HG03045 (cell line): ENCODE results near the gene PKD1L1.
A peak's percentile ranks its signal among the peaks of the same experiment; 100 is the strongest.
"Not testable (repeated sequence)": the region's sequence is repeated elsewhere in the genome, so short reads cannot be mapped to it uniquely, and the experiment has no call there.

Source experiments
- ATAC-seq: cut with Tn5 transposase; IDR thresholded peaks from one replicate; pipeline ENCODE4 v1.9.1; 2021; ENCODE audit warnings: mild to moderate bottlenecking, moderate library complexity; ENCODE audit not compliant: unreplicated experiment

Gene PKD1L1, protein sequence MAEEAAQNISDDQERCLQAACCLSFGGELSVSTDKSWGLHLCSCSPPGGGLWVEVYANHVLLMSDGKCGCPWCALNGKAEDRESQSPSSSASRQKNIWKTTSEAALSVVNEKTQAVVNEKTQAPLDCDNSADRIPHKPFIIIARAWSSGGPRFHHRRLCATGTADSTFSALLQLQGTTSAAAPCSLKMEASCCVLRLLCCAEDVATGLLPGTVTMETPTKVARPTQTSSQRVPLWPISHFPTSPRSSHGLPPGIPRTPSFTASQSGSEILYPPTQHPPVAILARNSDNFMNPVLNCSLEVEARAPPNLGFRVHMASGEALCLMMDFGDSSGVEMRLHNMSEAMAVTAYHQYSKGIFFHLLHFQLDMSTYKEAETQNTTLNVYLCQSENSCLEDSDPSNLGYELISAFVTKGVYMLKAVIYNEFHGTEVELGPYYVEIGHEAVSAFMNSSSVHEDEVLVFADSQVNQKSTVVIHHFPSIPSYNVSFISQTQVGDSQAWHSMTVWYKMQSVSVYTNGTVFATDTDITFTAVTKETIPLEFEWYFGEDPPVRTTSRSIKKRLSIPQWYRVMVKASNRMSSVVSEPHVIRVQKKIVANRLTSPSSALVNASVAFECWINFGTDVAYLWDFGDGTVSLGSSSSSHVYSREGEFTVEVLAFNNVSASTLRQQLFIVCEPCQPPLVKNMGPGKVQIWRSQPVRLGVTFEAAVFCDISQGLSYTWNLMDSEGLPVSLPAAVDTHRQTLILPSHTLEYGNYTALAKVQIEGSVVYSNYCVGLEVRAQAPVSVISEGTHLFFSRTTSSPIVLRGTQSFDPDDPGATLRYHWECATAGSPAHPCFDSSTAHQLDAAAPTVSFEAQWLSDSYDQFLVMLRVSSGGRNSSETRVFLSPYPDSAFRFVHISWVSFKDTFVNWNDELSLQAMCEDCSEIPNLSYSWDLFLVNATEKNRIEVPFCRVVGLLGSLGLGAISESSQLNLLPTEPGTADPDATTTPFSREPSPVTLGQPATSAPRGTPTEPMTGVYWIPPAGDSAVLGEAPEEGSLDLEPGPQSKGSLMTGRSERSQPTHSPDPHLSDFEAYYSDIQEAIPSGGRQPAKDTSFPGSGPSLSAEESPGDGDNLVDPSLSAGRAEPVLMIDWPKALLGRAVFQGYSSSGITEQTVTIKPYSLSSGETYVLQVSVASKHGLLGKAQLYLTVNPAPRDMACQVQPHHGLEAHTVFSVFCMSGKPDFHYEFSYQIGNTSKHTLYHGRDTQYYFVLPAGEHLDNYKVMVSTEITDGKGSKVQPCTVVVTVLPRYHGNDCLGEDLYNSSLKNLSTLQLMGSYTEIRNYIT (N-terminal part only)

DNA sequence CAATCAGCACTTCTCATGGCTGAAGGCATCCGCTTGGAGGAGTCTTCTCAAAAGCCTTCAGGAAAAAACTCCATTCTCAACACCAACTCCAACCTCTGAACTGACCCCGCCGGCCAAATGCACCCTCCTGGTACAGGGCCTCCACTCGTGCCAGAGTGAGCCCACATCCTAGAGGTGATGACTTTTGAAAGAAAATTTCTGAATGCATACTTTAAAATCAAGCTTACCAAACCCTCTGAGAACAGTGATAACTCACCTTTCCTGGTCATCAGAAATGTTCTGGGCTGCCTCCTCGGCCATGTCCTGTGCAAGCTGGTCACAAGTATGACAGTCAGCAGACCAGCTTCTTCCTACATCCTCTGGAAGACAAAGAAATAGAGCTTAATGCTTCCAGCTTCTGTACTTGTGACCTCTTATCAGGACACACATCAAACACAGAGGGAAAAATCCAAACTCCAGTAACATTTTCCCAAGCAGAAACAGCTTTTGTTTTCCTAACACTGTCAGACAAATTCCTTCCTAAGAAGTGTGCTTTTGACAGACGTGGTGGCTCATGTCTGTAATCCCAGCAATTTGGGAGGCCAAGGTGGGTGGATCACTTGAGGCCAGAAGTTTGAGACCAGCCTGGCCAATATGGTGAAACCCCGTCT, at the start of gene PKD1L1:
PKD1L1 (minus strand) TSS at position 326 of the 650 bp plus-strand sequence; CDS start at position 300, 26 bp downstream.
- ATAC-seq, result no peak

DNA sequence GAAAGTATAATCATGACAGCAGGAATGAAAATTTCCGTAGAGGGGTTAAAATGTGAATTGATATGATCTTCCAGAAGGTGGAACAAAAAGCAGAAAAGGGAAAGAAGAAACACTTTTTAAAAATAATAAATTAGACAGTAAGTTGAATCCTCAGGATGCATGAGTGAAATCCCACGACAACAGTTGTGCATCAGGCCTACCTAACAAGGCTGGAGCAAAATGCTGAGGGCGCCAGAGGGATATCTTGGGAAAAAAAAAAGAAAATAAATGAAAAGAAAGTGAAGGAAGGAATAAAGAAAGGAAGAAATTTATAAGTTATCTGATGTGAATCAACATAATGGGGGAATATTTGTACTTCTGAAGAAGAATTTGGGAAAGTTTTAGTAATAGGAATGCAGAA, 44.2 kb upstream of the PKD1L1 start:
- no peak for ATAC-seq

DNA sequence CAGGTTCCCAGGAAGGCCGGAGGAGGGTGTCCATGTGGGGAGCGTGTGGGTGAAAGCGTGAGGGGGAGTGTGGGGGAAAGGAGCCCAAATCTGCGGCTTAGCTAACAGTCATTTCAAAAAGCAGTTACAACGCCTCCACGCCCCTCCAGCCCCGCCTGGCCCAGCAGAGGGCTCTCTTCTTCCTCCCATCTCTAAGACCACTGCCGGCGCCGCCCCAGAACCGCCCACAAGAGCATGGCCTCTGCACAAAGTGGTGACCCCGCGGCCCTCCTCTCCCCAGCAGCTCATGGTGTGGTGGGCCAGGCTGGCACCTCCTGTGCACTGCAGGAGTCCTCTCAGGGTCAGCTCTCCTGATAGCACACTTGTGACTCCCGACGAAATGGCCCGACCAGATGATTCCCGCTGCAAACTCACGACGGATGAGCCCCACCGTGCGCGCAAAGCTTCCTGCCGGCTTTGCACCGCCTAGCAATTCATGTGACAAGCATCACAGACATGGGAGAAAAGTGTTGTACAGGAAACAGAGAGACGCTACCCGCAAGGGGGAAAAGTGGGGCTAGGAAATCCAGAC, 43.6 kb upstream of the PKD1L1 start:
- ATAC-seq, result peak; percentile 100

DNA sequence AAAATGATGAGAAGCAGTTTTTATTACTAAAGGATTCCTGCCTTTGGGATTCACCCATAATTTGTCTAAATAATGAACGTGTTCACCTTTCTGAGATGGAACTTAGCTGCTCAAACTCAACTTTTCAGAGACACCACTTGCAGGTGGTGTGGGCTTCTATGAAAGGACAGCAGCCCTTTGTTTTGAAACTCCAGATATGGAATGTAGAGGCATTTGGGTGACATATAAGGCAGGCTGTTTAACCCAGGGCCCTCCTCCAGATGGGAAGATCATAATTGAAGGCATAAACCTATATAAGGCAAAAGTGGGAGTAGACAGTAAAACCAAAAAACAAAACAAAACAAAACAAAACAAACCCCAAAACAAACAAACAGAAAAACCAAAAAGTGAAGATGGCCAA, 43.0 kb upstream of the PKD1L1 start:
- no peak for ATAC-seq

DNA sequence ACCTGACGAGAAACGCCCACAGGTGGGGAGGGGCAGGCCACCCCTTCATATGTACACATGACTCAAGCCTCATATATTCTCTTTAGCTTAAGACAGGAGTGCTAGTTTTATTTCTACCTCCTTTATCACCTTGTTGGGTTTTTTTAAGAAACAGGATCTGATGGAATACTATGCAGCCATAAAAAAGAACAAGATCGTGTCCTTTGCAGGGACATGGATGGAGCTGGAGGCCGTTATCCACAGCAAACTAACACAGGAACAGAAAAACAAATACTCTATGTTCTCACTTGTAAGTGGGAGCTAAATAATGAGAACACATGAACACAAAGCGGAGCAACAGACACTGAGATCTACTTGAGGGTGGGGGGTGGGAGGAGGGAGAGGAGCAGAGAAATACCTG, 42.3 kb upstream of the PKD1L1 start:
- ATAC-seq, result no peak

DNA sequence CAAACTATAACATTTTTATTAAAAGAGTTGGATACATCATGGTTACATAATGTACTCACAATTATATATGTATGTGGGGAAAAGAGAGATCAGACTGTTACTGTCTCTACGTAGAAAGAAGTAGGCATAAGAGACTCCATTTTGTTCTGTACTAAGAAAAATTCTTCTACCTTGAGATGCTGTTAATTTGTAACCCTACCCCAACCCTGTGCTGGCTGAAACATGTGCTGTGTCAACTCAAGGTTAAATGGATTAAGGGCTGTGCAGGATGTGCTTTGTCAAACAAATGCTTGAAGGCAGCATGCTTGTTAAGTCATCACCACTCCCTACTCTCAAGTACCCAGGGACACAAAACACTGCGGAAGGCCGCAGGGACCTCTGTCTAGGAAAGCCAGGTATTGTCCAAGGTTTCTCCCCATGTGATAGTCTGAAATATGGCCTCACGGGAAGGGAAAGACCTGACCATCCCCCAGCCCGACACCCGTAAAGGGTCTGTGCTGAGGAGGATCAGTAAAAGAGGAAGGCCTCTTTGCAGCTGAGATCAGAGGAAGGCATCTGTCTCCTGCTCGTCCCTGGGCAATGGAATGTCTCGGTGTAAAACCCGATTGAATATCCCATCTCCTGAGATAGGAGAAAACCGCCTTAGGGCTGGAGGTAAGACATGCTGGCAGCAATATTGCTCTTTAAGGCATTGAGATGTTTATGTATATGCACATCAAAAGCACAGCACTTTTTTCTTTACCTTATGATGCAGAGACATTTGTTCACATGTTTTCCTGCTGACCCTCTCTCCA, 41.5 kb upstream of the PKD1L1 start:
- not testable (repeated sequence) for ATAC-seq

DNA sequence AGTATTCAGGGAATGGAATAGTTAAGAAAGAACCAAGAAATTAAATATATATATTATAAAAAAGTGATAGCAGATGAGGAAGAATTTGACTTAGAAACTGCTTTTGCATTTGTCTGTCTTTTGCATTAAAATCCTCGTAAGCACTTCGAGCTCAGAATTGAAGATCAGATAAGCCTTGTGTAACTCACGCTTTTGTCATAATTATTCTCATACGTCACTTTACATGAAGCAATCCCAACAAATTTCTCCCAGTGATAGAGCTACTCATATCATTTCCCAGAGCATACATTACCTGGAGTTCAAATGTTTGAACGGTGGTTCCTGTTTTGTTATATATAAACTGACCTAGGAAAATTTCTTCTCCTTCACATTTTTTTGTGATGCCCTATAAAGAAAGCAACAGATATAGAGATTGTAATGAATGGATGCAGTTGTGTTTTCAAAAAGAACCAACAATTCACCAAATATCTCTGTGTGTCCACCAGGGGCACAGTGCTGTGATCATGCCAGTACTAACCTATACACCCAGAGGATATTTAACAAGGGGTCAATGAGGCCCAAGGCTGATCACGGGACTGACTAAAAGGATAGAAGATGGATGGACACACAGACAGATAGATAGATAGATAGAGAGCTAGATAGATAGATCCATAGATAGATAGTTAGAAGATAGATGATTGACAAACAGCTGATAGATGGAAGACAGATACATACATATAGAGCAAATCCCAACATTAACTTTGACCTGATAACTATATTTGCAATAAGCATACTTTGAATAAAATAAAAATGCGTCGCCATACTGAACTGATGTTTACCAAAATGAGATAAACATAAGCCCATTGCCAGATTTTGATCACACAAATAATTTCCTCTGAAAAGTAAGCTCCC, 40.5 kb upstream of the PKD1L1 start:
- no peak for ATAC-seq

DNA sequence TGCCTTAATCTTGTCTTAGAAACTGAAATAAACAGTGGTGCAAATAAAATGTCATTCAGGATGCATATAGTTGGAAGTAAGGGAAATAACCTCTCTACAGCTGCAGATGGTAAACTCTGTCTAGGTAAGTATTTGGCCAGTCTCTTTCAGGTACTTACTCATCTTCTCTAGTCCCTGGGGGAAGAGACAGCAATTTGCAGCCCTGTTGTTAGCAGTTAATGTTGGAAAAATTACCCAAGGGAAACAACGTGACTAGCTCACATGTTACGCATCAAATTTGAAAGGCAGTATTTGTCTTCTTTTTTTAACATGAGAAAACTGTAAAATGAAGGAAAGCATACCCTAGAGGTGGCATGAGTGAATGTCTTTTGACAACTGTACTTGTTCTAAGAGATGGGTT, 34.3 kb upstream of the PKD1L1 start:
- ATAC-seq, result no peak

DNA sequence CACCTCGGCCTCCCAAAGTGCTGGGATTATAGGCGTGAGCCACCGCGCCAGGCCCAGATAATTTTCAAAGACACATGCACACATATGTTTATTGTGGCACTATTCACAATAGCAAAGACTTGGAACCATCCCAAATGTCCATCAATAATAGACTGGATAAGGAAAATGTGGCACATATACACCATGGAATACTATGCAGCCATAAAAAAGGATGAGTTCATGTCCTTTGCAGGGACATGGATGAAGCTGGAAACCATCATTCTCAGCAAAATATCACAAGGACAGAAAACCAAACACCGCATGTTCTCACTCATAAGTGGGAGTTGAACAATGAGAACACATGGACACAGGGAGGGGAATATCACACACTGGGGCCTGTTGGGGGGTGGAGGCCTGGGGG, 32.4 kb upstream of the PKD1L1 start:
- not testable (repeated sequence) for ATAC-seq

DNA sequence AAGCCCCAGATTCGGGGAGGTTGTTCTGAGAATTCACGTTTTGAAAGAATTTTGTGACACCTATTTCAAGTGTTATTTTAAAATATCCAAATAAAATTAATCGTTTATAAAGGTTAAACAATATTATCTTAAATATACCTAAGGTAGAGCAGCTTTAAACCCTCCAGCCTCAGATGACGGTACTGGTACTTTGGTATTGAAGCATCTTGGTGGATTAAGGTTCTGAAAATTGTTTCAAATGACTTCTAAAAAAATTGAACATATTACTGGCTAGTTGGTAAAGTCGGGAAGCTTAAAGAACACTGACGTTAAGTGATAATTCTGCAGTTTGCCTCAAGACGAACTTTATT, 31.5 kb upstream of the PKD1L1 start:
- no peak for ATAC-seq

DNA sequence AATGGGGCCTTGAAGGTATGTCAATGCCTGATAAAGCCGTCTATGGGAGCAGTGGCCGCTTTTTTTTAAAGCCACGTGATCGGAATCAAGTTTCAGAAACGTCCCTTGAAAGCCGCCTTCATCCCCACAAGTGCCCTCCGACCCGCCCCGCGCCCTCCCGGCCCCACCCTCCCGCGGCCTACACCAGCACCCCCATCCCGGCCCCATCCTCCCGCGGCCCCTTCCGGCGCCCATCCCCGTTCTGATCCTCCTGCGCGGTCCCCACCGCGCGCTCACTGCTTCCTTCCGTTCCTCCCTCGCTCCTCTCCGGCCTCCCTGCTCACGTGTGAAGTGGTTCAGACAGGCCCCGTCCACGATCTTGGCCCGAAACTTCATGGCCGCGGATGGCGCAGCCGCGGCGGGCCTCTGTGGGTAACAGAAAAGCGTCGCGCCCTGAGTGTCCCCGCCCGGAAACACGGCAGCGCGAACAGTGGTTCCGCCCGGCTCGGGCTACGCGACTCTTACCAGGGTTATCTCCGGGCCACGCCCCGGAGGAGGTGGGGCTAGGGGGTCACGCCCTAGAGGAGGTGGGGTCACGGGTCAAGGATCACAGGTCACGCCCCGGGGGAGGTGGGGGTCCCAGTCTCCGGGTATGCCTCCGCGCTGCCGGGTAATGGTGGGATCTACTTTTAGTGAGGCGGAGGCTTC, 31.0 kb upstream of the PKD1L1 start, which contains the start of gene HUS1:
HUS1 (minus strand) TSS at position 471 of the 687 bp plus-strand sequence; CDS start at position 375, 96 bp downstream.
- ATAC-seq, result peak; percentile 100

DNA sequence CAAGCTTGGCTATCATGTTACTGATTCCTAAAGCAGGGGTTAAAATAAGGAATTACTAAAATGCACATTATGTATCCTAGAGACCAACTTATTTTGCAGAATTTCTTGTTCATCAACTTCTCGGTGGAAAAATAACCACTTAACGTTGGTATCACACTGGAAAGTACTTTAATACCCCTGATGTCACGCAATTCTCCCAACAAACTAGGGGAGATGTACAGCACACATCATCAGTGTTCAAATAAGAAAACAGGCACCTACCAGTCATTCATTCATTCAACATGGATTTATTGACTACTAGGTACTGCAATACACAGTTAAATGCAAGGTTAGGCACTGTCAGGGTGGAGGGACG, 30.5 kb upstream of the PKD1L1 start:
- no peak for ATAC-seq

DNA sequence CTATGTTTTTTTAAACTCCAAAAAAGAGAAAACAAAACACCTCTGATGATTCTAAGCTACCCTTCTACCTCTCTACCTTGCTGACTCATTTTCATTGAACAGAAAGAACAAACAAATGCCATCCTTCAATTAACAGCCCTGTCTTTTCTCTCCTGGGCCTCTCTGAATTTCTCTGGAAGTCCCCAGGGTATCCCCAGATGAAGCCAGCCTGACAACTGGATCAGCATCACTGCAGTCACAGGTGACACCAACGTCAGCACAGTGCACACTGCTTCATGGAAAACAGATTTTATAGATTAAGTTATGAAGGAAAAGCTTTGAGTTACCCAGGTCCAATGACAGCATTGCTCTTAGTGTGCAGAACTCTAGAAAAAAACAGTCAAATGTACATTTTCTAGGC, 25.5 kb upstream of the PKD1L1 start:
- ATAC-seq, result no peak

DNA sequence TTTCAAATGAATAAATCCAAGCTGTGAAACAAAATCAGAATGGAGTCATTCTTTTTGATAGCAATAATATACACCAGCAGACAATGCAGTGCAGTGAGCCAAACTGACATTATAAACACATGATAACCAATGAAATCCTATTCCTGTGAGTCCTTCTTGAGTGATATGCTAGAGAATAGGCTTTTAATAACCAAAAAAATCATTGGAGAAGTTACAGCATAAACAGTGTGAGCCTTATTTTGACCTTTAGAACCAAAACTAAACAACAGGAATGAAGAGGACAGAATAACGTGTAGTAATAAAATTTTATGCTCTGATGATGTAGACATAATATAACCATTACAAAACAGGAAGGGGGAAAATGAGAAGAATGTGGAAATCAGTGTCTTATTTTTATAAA, 22.5 kb upstream of the PKD1L1 start:
- ATAC-seq, result no peak

DNA sequence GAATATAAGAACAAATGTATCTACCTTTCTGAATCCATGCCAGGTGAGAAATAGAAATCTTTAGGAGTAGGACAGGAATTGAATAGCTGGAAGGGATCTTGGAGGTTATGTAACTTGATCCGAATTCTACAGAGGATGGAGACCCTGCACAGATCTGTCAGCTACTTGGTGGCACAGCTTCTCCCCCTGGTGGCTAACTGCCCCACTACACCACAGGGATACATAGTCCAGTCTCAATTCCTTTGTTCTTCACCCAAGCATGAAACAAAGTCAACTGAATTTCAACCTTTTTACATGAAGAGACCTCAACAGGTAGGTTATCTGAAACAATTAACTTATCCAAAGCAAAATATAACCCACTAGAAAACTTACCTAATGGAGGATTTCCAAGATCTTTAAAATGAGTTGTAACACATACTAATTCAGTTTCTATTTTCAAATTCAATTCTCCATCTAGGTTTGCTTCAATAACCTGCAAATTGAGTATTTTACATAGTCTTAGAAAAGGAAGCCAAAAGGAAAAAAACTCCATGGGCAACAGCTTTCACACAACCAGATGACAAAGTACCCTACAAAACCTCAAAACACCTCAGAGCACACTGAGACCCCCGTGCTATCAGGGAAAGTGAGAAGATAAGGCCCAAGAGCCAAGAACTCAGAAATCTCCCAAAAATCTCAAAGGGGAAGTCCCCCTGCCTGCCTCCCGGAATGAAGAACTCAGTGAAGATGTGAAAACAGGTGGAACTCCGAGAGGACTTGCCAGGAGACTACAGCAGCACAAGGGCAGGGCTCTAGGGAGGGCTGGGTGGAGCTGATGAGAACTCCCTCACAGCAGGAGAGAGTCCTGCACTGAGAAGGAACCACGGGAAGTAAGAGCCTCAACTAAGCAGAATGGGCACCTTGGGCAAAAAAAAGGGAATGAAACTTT, 20.8 kb upstream of the PKD1L1 start:
- ATAC-seq, result peak; percentile 66

DNA sequence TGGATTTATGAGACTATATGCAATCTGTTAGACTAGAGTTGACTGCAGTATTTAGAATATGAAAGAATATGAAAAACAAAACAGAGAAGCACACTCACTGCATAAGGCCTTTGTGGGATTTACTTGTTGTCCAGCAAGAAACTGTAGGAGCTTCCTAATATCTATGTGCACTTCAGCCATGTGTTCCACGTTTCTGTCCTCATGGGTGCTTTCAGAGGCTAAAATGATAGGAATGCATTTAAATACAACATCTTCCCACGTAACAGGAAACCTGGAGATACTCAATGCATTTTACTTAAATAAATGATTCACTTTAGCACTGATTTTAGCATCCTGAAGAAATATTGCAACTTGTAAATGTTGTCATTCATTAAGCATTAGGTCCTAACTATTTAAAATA, 19.4 kb upstream of the PKD1L1 start:
- no peak for ATAC-seq

DNA sequence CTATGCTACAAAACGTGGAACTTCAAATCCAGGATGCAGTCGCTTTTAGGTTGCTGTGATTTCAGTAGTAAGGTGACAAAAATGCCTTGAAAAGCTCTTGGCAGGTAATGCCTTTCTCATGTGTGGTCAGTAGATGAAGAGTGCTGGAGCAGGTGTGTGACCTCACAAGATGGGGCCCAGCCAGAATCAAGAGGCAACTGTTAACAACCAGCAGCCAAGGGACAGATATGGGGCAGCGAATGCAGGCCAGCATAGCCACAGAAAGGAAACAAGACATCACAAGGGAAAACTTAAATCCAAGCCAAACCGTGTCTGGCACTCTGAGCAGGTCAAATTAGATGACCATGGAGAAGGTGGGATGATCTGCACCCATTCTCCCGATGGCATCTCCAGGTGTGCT, 18.9 kb upstream of the PKD1L1 start:
- ATAC-seq, result no peak
